NCI-H2227 treated with DMSO at 0.1 percent for 48 hours (cell line): ENCODE data around the gene CD48.

Experiments
- DNase-seq: peaks from one replicate; lab custom pipeline; 2025; lab: John Stamatoyannopoulos, UW

Gene CD48

DNA sequence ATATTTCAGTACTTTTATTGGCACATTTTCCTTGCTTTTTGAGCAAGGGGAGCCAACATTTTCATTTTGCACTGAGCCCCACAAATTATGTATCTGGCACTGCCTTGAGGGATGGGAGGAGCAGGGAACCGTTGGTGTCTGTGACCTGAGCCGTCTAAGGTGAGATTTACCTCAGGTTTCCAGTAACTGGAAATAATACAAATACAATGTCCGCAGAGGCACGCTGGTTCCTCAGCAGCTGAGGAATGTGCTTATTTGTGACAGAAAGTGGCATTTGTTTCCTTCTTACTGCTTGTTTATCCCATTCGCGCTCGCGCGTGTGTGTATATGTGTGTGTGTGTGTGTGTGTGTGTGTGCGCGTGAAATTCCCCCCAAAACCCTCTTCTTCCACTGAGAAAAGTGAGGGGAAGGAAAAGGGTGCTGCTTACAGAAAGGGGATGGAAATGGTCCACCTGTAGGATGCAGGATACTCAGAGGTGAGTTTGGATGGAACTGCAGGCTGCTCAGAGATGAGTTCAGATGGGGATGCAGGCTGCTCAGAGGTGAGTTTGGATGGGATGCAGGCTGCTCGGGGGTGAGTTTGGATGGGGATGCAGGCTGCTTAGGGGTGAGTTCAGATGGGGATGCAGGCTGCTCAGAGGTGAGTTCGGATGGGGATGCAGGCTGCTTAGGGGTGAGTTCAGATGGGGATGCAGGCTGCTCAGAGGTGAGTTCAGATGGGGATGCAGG lies 34.6 kb downstream of the CD48 start:
- DNase-seq: no peak

DNA sequence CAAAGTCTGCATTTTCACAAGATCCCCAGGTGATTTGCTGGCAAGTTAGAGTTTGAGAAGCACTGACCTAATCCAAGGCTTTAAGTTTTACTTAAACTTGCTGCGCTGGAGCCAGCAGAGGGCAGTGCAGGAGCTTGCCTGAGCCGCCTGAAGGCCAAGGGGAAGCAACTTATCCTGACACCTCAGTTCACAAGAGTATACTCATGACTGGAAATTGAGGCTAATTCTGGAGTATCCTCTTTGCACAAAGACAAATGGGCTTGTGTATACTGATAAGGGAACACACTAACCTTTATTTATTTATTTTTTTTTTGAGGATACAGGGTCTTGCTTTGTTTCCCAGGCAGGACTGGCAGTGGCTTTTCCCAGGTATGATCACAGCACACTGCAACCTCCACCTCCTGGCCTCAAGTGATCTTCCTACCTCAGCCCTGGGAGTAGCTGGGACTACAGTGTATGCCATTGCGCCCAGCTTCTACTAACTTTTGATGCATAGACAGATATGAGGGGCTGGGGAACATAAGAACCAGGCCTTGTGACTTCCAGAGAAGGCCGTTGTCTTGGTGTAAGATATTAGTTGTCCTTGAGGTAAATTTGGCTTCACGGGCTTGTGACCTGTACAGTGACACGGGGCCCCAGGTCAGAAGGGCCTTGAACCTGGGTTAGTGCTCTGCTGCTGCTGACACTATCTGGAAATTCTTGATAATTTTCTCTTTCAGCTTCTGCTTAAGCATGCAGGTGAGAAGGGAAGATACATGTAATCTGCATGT lies 35.8 kb downstream of the CD48 start:
- peak; percentile 23 for DNase-seq

- no peak for DNase-seq
These were observed 37.2 kb downstream of the CD48 start for GRCh38 chr1:160674415-160674814.

DNA sequence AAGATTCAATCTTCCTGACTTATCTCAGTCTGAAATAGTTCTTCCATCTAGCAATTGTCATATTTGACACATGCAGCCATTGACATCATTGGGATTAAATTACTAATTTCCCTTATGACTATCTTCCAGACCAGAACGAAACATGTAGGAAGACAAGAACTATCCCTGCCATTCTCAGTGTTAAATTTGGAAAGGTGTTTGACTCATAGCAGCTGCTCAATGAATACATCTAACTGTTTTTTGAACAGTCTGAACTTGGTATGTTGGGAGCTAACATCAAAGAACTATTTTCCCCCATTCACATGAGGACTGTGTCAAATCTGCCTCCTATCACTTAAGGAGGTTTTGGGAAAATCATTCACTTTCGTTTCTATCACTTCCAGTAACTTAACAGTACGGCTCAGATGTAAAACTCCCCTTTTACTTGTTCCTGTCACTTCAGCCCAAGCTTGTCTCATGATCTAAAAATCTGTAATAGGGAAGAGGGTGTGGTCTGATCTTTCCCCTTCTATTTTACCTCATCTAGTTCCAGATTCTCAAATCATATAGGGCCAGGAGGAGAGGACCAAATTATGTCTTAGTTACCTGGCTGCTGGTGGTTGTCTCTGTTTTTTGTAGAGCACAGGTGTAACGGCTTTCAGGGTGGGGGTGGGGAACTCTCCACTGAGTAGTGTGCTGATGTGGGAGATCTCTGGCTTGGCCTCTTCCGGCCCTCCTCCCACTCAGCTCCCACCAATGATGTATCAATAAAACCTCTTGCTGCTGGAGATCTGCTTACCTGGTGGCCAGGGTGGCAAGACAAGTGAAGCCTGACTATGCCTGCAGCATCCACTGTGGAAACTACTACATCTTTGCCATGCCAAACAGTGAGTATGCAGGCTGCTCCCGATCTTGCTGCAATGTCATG lies 38.6 kb downstream of the CD48 start:
- no peak for DNase-seq

- DNase-seq: no peak
These were observed 39.8 kb downstream of the CD48 start for GRCh38 chr1:160671603-160672517.

DNA sequence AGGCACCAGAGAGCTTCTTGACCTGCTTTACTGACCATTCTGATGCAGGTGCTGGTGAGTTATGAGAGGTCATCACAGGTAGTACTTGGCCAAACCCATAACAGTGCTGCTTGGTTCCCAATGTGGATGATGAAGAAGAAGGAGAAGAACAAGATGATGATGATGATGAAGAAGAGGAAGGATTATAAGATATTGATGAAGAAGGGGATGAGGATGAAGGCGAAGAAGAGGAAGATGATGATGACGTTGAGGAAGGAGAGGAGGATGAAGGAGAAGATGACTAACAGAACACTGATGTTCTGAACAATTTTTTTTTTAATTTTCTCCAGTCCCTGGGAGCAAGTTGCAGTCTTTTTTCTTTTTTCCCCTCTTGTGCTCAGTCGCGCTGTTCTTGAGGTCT lies 40.9 kb downstream of the CD48 start:
- DNase-seq: no peak

DNA sequence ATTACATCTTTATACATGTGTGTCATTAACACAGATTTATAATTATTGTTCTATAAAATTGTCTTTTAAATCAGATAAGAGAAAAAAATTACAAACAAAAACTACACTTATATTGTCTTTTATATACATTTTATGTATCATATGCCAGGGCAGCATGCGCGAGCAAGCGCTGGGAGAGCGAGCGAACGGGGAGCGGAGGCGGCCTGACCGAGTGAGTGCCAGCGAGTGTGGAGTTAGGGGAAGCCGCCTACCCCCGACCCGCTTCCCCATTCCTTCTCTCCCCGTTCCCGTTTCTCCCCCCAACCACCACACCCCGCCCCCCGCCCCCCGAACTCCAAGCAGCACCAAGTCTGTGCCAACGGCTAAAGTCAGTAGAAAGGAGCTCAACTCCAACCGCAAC lies 41.8 kb downstream of the CD48 start:
- no peak for DNase-seq

- no peak for DNase-seq
These were observed 42.3 kb downstream of the CD48 start for GRCh38 chr1:160669276-160669675.

GRCh38 chr1:160667896-160668295 lies 43.7 kb downstream of the CD48 start:
- no peak for DNase-seq

GRCh38 chr1:160666079-160666442 lies 45.6 kb downstream of the CD48 start:
- no peak for DNase-seq

DNA sequence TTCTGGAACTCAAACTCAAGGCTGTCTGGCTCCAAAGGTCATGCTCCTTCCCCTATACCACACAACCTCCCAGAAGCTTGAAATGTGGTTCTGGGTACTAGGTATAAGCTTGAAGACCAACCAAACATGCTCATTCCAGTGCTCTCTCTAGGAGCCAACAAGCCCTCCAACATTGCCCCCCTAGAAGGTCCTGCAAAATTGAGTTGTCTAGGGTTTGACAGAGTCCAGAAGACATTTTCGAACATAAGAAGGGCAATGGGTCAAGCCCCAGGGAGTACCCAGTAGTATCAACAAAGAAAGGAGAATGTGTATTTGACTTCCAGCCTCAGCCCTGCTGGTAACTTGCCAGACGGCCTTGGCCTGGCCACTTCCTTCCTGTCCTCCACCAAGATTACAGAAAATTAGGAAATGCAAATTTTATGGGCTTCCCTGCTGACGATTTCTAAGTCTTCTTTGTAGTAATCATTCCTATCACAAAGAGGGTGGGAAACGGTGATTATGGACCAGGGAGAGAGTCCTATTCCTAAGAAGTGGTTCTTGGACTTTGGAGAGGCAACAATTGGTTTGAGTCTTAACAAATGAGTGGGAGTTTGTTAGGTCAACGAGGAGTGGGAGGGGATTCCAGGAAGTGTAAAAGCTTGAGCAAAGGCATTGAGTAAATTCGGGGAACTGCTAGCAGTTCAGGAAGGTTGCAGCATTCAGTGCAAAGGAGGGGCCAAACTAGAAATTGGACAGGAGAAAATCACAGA lies 46.1 kb downstream of the CD48 start:
- no peak for DNase-seq

DNA sequence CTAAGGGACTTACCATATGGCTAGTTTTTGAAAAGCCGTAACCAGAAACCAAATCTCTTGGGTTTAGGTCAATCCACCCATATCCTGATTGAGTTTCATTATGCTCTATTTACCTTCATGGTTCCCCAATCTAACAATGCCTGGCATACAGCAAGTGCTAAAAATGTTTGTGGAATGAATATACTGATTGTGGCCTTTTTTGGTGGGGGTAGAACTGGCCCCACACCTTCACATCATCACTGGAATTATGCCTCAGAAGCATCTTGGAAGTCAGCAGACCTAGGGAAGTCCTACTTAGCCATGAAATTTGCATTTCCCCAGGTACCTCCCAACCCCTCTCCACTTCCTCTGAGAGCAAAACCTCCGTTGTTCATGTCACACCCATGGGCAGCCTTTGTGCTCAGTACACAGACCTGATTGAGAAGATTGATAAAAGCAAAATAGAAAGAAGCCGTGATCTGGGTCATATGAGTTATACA lies 47.0 kb downstream of the CD48 start:
- DNase-seq: no peak

DNA sequence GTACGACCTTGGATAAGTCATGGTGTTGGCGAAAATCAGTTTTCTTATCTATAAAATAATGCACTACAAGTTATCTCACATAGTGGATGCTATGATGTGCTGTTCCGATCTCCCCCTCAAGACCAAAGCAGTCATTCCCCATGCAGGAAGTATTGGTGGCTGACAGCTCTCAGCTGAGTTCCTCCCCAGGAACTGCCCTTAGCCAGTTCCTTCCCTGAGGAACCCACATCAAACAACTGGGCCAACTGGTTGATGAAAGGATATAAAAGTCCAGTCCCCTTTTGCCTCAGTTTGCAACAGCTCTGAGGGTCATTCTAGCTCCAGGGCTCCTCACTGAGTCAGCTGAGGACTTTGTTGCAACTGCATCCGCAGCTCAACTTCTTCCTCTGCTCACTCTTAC lies 48.7 kb downstream of the CD48 start:
- no peak for DNase-seq

- DNase-seq: no peak
These were observed 52.1 kb downstream of the CD48 start for GRCh38 chr1:160659566-160659965.

GRCh38 chr1:160658814-160659193 lies 52.8 kb downstream of the CD48 start:
- no peak for DNase-seq

DNA sequence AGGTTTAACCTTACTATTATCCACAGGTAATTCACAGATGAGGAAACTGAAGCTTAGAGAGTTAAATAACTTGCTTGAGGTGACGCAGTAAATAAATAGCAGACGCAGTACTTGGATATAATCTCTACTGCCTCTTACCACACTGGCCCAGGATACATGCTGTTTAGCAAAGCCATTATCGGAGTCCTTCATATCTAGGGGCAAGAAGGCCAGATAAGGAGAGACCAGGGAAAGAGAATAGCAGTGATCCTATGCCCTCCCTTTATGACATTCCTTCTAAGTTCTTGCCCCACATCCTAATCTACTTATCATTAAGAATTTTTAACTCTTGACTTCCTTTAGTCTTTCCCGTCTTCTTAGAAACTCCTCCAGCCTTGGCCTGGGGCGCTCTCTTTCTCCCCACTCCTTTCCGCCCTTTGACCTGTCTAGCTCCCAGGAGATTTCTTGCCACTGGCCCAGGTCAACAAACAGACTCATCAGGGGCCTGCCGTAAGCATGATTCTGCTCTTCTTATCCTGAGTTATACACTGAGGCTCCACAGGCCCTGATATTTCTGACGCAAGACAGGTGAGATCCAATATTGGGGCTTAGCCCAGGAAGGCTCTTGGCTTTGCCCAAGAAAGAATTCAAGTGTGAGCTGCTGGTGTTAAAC lies 53.3 kb downstream of the CD48 start:
- no peak for DNase-seq

GRCh38 chr1:160657250-160657781 lies 54.3 kb downstream of the CD48 start:
- DNase-seq: no peak

DNA sequence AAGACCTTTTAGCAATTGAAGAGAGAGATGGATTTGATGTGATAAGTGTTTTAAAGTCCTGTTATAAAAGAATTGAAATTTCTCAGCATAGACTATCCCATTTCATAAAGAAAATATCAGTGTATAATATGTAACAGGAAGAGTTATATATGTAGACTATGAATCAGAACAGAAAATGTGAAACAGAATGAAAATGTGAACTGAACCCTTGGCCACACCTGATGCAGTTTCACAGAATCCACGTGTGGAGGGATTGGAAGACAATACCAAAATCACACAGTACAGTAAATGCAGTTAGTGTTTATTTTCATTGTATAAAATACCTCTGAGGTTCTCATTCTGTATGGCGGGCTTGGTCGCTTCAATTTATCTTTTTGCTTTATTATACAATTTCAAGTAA lies 54.9 kb downstream of the CD48 start:
- DNase-seq: no peak

DNA sequence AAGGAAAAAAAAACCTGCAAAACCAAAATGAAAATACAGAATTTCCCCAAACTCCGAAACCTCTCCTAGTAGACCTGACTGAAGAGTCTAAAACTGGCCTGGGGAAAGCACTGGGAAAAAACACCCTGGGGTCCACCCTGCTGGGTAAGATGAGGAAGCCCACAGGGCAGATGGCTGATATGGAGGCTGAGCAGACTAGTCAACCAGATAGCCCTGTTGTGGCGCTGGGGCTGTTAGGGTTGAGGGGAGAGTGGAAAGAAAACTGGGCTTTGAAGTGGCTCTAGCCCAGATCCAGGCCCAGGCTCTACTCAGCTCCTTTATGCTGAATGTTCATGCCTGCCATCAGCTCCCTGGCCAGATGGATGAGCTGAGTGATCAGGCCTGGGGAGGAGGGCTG lies 58.0 kb downstream of the CD48 start:
- no peak for DNase-seq
